Measurements from ENCODE around the gene UGT1A6. TPM values are rescaled to one million over a fixed set of nuclear protein-coding genes. Genes with fewer than 3 reads are reported as not detected.

UGT1A6 gene
- total RNA-seq, 1 experiment from 2014 or later, result 0.79 TPM

DNA sequence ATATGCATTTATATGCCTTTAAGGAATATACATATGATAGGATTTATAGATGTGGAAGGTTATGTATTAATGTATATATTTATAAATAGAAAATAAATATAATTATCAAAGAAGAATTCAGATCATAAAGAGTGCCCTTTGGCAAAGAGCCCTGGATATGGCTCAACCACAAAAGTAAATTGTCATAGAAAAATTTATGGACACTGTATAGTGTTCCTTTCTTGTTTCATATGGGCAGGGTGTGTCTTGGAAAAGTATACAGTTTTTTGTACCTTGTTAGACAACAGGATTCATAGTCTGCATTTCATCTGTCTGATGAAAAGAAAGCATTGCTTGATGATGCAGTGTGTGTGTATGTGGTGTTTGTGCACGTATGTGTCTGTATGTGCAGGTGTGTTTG, 8.1 kb upstream of the UGT1A6 start:
- Mint-ChIP-seq H3K27me3 (ENCODE audit: insufficient read depth, unreplicated experiment) (no peaks in the 10 kb centered on the region), H3K27ac (ENCODE audit: low read depth, unreplicated experiment) (no peak overlapping the region), H3K4me1 (ENCODE audit: insufficient read depth, unreplicated experiment) (peaks cover 8% of the 10 kb centered on the region), H3K4me3 (ENCODE audit: unreplicated experiment) (no peak overlapping the region), H3K36me3 (ENCODE audit: insufficient read depth, unreplicated experiment) (no peaks in the 10 kb centered on the region), H3K9me3 (ENCODE audit: unreplicated experiment) (no peaks in the 10 kb centered on the region)
- CTCF ChIA-PET, result no interaction called here
- intact Hi-C loops (cut with micrococcal nuclease), result no loop called here
- BruUV-seq (replicated peaks), result no TSS peak
- DNase-seq (ENCODE audit: unreplicated experiment), result no peak
- TF ChIP-seq CTCF (IDR thresholded peaks at IDR 0.05; ENCODE audit: unreplicated experiment), result no peak
- POLR2A ChIA-PET, result interaction anchor here (0.6 kb wide), 1 partner anchor 118 kb away, joined by 3 read pairs; the partner anchor contains the start of gene USP40

- POLR2A ChIA-PET, result no interaction called here
- TF ChIP-seq CTCF (IDR thresholded peaks at IDR 0.05; ENCODE audit: unreplicated experiment), result no peak
- CTCF ChIA-PET, result interaction anchor here (0.6 kb wide), 1 partner anchor 120 kb away, joined by 3 read pairs; no protein-coding TSS in a partner anchor
- intact Hi-C loops (cut with micrococcal nuclease), result no loop called here
- Mint-ChIP-seq H3K27me3 (ENCODE audit: insufficient read depth, unreplicated experiment) (no peaks in the 10 kb centered on the region), H3K4me3 (ENCODE audit: unreplicated experiment) (no peak overlapping the region), H3K9me3 (ENCODE audit: unreplicated experiment) (no peaks in the 10 kb centered on the region), H3K27ac (ENCODE audit: low read depth, unreplicated experiment) (no peak overlapping the region), H3K4me1 (ENCODE audit: insufficient read depth, unreplicated experiment) (peaks cover 27% of the 10 kb centered on the region), H3K36me3 (ENCODE audit: insufficient read depth, unreplicated experiment) (no peaks in the 10 kb centered on the region)
- no peak for DNase-seq (ENCODE audit: unreplicated experiment)
- no TSS peak for BruUV-seq (replicated peaks)
Measured at GRCh38 chr2:233686928-233687327, 5.8 kb upstream of the UGT1A6 start.

GRCh38 chr2:233688341-233688740, 4.3 kb upstream of the UGT1A6 start:
- intact Hi-C loops (cut with micrococcal nuclease), result no loop called here
- no TSS peak for BruUV-seq (replicated peaks)
- POLR2A ChIA-PET, result interaction anchor here (0.8 to 4.3 kb wide), 2 partner anchors 18 to 123 kb away, joined by 3 to 59 read pairs; partner anchors contain the start of gene USP40

DNA sequence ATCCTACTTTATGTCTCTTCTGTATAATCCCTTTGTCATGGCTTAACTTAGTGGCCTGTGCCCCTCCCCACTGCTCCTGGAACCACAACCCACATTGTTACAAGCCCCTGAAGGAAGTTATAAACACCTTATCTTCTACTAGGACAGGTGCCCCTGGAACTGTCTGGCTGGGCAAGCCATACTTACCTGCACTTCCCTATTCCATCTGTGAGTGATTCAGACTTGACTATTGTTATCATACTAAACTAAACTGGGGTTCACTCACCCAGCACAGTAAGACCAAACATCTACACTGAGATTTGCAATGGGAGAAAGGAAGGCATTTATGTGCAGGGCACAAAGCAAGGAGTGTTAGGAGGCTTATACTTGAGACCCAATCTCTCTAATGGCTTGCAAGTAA, 3.7 kb upstream of the UGT1A6 start:
- Mint-ChIP-seq H3K36me3 (ENCODE audit: insufficient read depth, unreplicated experiment) (no peaks in the 10 kb centered on the region), H3K27ac (ENCODE audit: low read depth, unreplicated experiment) (peak overlapping the region; percentile 21), H3K4me1 (ENCODE audit: insufficient read depth, unreplicated experiment) (peaks cover 30% of the 10 kb centered on the region), H3K27me3 (ENCODE audit: insufficient read depth, unreplicated experiment) (no peaks in the 10 kb centered on the region), H3K4me3 (ENCODE audit: unreplicated experiment) (no peak overlapping the region), H3K9me3 (ENCODE audit: unreplicated experiment) (no peaks in the 10 kb centered on the region)
- ChIA-PET CTCF (no interaction called here), POLR2A (interaction anchor here (0.5 to 4.6 kb wide), 6 partner anchors 9 to 197 kb away, joined by 3 to 91 read pairs (median 11); partner anchors contain the start of gene USP40)
- no peak for TF ChIP-seq CTCF (IDR thresholded peaks at IDR 0.05; ENCODE audit: unreplicated experiment)
- intact Hi-C loops (cut with micrococcal nuclease), result no loop called here
- no peak for DNase-seq (ENCODE audit: unreplicated experiment)
- no TSS peak for BruUV-seq (replicated peaks)

More at GRCh38 chr2:233688341-233688740, 4.3 kb upstream of the UGT1A6 start:
- Mint-ChIP-seq H3K4me3 (ENCODE audit: unreplicated experiment) (no peak overlapping the region), H3K27ac (ENCODE audit: low read depth, unreplicated experiment) (no peak overlapping the region), H3K4me1 (ENCODE audit: insufficient read depth, unreplicated experiment) (peaks cover 30% of the 10 kb centered on the region), H3K9me3 (ENCODE audit: unreplicated experiment) (no peaks in the 10 kb centered on the region), H3K36me3 (ENCODE audit: insufficient read depth, unreplicated experiment) (no peaks in the 10 kb centered on the region), H3K27me3 (ENCODE audit: insufficient read depth, unreplicated experiment) (no peaks in the 10 kb centered on the region)
- no peak for DNase-seq (ENCODE audit: unreplicated experiment)
- CTCF ChIA-PET, result no interaction called here
- no peak for TF ChIP-seq CTCF (IDR thresholded peaks at IDR 0.05; ENCODE audit: unreplicated experiment)
